Suprapubic skin (tissue), 3 donors: ENCODE results near the gene RC3H2.

ENCODE experiments used
- POLR2A ChIP-seq, 2 donors: fragments of 450-650 bp; IDR thresholded peaks; one replicate each; pipeline ENCODE4 v1.6.1; 2017; ENCODE audit warnings: antibody characterized with exemption in 2 of 2, mild to moderate bottlenecking in 2 of 2, moderate library complexity in 2 of 2
- TF ChIP-seq, protein P1 (sequence below), 2 donors: fragments of 200-600 bp in 1 of 2; fragments of 450-650 bp in 1 of 2; sonication (generic) in 1 of 2; IDR thresholded peaks; one replicate each; pipeline ENCODE4 v1.5.1; 2016 to 2019; ENCODE audit warnings: antibody characterized with exemption in 2 of 2, mild to moderate bottlenecking in 1 of 2, moderate library complexity in 1 of 2

DNA sequence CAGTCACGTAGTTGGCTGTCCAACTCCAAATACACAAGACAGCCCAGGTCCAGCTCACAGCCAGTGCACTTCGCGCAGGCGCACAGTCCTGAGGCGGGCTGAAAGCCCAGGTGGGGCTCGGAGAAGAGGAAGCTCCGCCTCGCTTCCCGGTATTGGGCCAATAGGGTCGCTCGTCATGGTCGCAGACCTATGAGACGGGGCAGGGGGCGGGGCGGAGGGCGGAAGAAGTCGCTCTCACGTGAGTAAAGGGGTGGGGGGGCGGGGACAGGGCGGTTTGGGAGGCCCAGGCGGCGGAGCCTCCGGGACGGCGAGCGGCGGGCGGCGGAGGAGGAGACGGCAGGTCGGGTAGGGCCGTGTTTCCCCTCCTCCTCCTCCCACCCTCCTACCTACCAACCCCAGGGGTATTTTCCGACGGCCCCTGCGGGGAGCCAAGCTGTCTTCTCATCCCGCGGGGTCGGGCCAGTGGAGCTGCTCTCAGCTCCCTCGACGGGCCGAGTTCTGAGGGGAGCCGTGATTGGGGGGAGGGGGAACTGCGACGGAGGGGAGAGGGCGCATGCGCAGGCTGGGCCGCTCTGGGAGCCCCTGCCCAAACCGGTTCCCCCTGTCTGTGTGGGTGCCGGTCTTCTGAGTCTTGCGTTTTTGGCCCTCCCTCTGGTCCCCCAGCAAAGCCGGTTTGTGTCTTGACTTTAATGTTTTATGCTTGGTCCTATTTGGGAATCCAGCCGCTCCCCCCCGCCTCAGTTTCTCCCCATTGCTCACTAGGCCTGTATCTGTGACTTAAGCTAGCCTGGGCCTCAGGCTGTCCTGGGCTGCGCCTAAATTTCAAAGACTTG lies 35.8 kb upstream of the RC3H2 start, which contains the start of gene RABGAP1:
- TF ChIP-seq, protein P1, sequence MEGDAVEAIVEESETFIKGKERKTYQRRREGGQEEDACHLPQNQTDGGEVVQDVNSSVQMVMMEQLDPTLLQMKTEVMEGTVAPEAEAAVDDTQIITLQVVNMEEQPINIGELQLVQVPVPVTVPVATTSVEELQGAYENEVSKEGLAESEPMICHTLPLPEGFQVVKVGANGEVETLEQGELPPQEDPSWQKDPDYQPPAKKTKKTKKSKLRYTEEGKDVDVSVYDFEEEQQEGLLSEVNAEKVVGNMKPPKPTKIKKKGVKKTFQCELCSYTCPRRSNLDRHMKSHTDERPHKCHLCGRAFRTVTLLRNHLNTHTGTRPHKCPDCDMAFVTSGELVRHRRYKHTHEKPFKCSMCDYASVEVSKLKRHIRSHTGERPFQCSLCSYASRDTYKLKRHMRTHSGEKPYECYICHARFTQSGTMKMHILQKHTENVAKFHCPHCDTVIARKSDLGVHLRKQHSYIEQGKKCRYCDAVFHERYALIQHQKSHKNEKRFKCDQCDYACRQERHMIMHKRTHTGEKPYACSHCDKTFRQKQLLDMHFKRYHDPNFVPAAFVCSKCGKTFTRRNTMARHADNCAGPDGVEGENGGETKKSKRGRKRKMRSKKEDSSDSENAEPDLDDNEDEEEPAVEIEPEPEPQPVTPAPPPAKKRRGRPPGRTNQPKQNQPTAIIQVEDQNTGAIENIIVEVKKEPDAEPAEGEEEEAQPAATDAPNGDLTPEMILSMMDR (IDR thresholded peaks at IDR 0.05), result no peak
- TF ChIP-seq POLR2A (IDR thresholded peaks at IDR 0.05), result peak in 1 of 2 donors; percentile 78
